K562 (cell line): ENCODE measurements around the gene NSMCE1. TPM values are rescaled to one million over a fixed set of nuclear protein-coding genes. Genes with fewer than 3 reads are reported as not detected.

ENCODE experiments used
- ATAC-seq: fragments of 200-7000 bp; cut with Tn5 transposase; 3 replicates; pipeline ENCODE4 v1.9.1; 2020; ENCODE audit warnings: moderate library complexity
- BruUV-seq: library from RNA; stranded (reverse); fragments of 400-500 nt; replicated peaks from 2 replicates; lab custom pipeline; 2021; lab: Mats Ljungman, UMichigan
- CTCF ChIA-PET: fragments of 300-600 bp; formaldehyde crosslinking; extraction: SDS; loops from one replicate; lab custom pipeline; 2021; ENCODE audit warnings: low intra/inter-chr PET ratio; lab: Yijun Ruan, JAX
- POLR2A ChIA-PET: fragments of 300-600, 350-650 bp; sonication (Branson Sonifier 250); formaldehyde crosslinking; extraction: SDS; loops from one replicate; lab custom pipeline; 2021; ENCODE audit warnings: antibody characterized with exemption, inconsistent platforms; lab: Yijun Ruan, JAX
- DNase-seq, 4 experiments: peaks; one replicate each; pipeline versions ENCODE4 v3.0.0 to v3.0.0-alpha.2; 2011 to 2018; ENCODE audit warnings: low spot score in 3 of 4, mixed read lengths in 3 of 4; ENCODE audit errors: extremely low read depth in 1 of 4
- FAIRE-seq: peaks from 2 replicates; lab custom pipeline; 2011; peaks lifted over from hg19 to GRCh38; lab: Jason Lieb, UNC
- H2AFZ ChIP-seq: 2 replicates; pipeline ENCODE4 v1.6.0; 2011; ENCODE audit warnings: low read depth, low read length, control low read depth, inconsistent platforms
- H3K27ac ChIP-seq: fragments of 200-600 bp; 3 replicates; pipeline ENCODE4 v1.8.0; 2011; ENCODE audit warnings: low read depth, mild to moderate bottlenecking, control low read depth, inconsistent platforms, low read length, moderate library complexity, mixed read lengths; ENCODE audit errors: extremely low read depth
- H3K27me3 ChIP-seq, 2 experiments: fragments of 300-600 bp in 1 of 2; 2 replicates in 1 of 2; 3 replicates in 1 of 2; pipeline versions ENCODE4 v1.6.0 to v1.8.0; 2011; ENCODE audit warnings: inconsistent platforms in 2 of 2, low read length in 2 of 2, mild to moderate bottlenecking in 1 of 2, mixed read lengths in 1 of 2, moderate library complexity in 1 of 2; ENCODE audit not compliant: control insufficient read depth in 2 of 2, insufficient read depth in 2 of 2
- H3K36me3 ChIP-seq: fragments of 300-600 bp; 3 replicates; pipeline ENCODE4 v1.8.0; 2011; ENCODE audit warnings: mild to moderate bottlenecking, low read length, inconsistent platforms; ENCODE audit not compliant: control insufficient read depth, insufficient read depth
- H3K4me1 ChIP-seq, 2 experiments: fragments of 200-600 bp in 1 of 2; replicated peaks in 1 of 2; 2 replicates in 1 of 2; 3 replicates in 1 of 2; pipeline versions ENCODE4 v1.5.1 to v1.8.0; 2011; ENCODE audit warnings: inconsistent platforms in 2 of 2, low read length in 2 of 2, mild to moderate bottlenecking in 1 of 2, mixed read lengths in 1 of 2, moderate library complexity in 1 of 2; ENCODE audit not compliant: control insufficient read depth in 2 of 2, insufficient read depth in 2 of 2
- H3K4me2 ChIP-seq: 2 replicates; pipeline ENCODE4 v1.6.1; 2011; ENCODE audit warnings: low read length, control low read depth, inconsistent platforms, mixed read lengths; ENCODE audit not compliant: insufficient read depth
- H3K4me3 ChIP-seq: fragments of 200-600 bp; sonication (generic), shearing (Covaris generic); 2 replicates; pipeline ENCODE4 v1.5.1; 2016; ENCODE audit warnings: control low read depth, inconsistent platforms
- H3K79me2 ChIP-seq: fragments of 200-600 bp; 3 replicates; pipeline ENCODE4 v1.8.0; 2011; ENCODE audit warnings: low read length, inconsistent platforms; ENCODE audit not compliant: control insufficient read depth, insufficient read depth
- H3K9ac ChIP-seq, 2 experiments: 2 replicates each; pipeline versions ENCODE4 v1.6.0 to v1.6.1; 2011; ENCODE audit warnings: low read depth in 2 of 2, low read length in 2 of 2, control low read depth in 1 of 2, inconsistent platforms in 1 of 2, mild to moderate bottlenecking in 1 of 2, mixed read lengths in 1 of 2; ENCODE audit not compliant: insufficient read depth in 1 of 2
- H3K9me1 ChIP-seq: one replicate; pipeline ENCODE4 v1.6.0; 2011; ENCODE audit warnings: inconsistent platforms, mild to moderate bottlenecking, low read length, moderate library complexity; ENCODE audit not compliant: control insufficient read depth, insufficient read depth
- H3K9me3 ChIP-seq: replicated peaks from 2 replicates; pipeline ENCODE4 v1.5.1; 2011; ENCODE audit warnings: low read depth, low read length, inconsistent platforms; ENCODE audit not compliant: control insufficient read depth, insufficient read depth
- H4K20me1 ChIP-seq: replicated peaks from 2 replicates; pipeline ENCODE4 v1.6.1; 2011; ENCODE audit warnings: low read length, inconsistent platforms, mixed read lengths; ENCODE audit not compliant: control insufficient read depth, insufficient read depth
- CBFA2T3 ChIP-seq: fragments of 450-650 bp; IDR thresholded peaks from 2 replicates; pipeline ENCODE4 v1.6.1; 2017
- CEBPB ChIP-seq: fragments of 450-650 bp; IDR thresholded peaks from 2 replicates; pipeline ENCODE4 v1.6.1; 2016; ENCODE audit warnings: missing genetic modification characterization, missing compliant biosample characterization
- NR4A1 ChIP-seq, 2 experiments: fragments of 250-450 bp in 1 of 2; fragments of 450-650 bp in 1 of 2; sonication (Bioruptor Pico) in 1 of 2; IDR thresholded peaks; 2 replicates each; pipeline versions ENCODE4 v1.4.0 to v1.6.1; 2016 to 2020; ENCODE audit warnings: mild to moderate bottlenecking in 2 of 2, missing compliant biosample characterization in 1 of 2, missing genetic modification characterization in 1 of 2, moderate library complexity in 1 of 2
- TCF7L2 ChIP-seq: fragments of 150-350 bp; IDR thresholded peaks from 2 replicates; pipeline ENCODE4 v1.6.1; 2016; ENCODE audit warnings: low read depth, mild to moderate bottlenecking, low read length, moderate library complexity
- ZNF121 ChIP-seq: sonication (generic); formaldehyde crosslinking; conservative IDR thresholded peaks from 2 replicates; pipeline ENCODE4 v1.8.0; 2022; ENCODE audit warnings: missing genetic modification reagents
- WGBS: fragments of 100-300 bp; shearing (Covaris generic); methylation state at CpG from one replicate; pipeline ENCODE4 v1.1.6; 2016; ENCODE audit warnings: low coverage, mixed read lengths; ENCODE audit not compliant: insufficient coverage; ENCODE audit errors: missing lambda C conversion rate; 5-methylcytosine and 5-hydroxymethylcytosine counted together
- in situ Hi-C: fragments of 300-500 bp; cut with MboI; formaldehyde crosslinking; loops from 4 replicates; pipeline ENCODE4 v1.15.0; 2018; ENCODE audit warnings: inconsistent platforms, mixed read lengths
- intact Hi-C: fragments of 100-400 bp; cut with micrococcal nuclease; formaldehyde crosslinking; loops from 2 replicates; pipeline ENCODE4 v1.14.2; 2022
- polyA plus RNA-seq, 8 experiments: library from polyadenylated mRNA; depleted of rRNA in 4 of 8; stranded (reverse) in 5 of 8; unstranded in 3 of 8; fragments of >200 nt; fragmentation: Nextera tagmentation in 2 of 8; fragmentation: Illumina TruSeq in 1 of 8; extraction: Ambion mirVana in 2 of 8; extraction: Trizol in 1 of 8; gene quantifications; 2 replicates each; pipeline versions ENCODE4 v1.2.1 to v1.2.3, GENCODE V29; 2011 to 2014; ENCODE audit warnings: inconsistent platforms in 1 of 8, missing spikeins in 1 of 8
- total RNA-seq, 7 experiments: library from RNA; depleted of rRNA in 6 of 7; stranded (reverse); fragments of >200 nt in 6 of 7; fragmentation: Illumina TruSeq in 2 of 7; extraction: Trizol in 2 of 7; gene quantifications; 2 replicates each; pipeline versions ENCODE4 v1.2.1 to v1.2.3, GENCODE V29; 2011 to 2021; ENCODE audit warnings: low replicate concordance in 1 of 7

The NSMCE1 gene
- total and polyA plus RNA-seq, 9 of the 15 experiments (the other 6 are each of a cell fraction or from before 2014, with no cell fraction given) = 52.1 to 163 (median 61.5) TPM

DNA sequence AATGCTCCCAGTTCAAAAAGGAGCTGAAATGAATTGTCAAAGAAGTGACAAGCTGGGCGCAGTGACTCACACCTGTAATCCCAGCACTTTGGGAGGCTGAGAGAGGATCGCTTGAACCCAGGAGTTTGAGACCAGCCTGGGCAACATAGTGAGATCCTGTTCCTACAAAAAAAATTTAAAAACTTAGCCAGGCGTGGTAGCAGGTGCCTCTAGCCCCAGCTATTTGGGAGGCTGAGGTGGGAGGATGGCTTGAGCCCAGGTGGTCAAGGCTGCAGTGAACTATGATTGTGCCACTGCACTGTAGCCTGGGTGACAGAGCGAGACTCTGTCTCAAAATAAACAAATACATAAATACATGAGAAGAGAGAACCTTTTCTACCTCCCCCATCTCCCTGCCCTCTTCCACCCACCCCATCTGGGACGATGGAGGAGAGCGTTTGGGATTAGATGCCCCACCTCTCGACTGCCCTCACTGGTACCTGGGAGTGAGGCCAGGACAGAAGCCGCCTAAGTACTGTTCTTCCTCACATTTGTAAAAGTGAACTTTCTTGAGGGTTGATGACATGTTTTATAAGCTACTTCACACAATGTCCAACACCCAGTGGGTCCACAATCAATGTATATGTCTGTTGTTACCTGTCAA is 47.6 kb upstream of the NSMCE1 start:
- intact Hi-C loops (no loop called here), in situ Hi-C loops (no loop called here)
- DNase-seq = no peak
- no TSS peak for BruUV-seq
- Histone ChIP-seq H3K4me3 (no peak overlapping the region), H3K79me2 (no peaks in the 10 kb centered on the region), H3K27ac (no peak overlapping the region), H3K4me2 (no peak overlapping the region), H3K9me1 (no peaks in the 10 kb centered on the region), H3K4me1 (peaks cover 4 to 14% of the 10 kb centered on the region in 2 experiments; a peak in 4 of 5 replicates), H4K20me1 (peaks cover 7% of the 10 kb centered on the region; the same call in 1 of the 2 replicates), H2AFZ (no peak overlapping the region), H3K9ac (no peak overlapping the region), H3K36me3 (no peaks in the 10 kb centered on the region), H3K9me3 (no peaks in the 10 kb centered on the region), H3K27me3 (peaks cover 13 to 50% of the 10 kb centered on the region in 2 experiments; a peak in 4 of 5 replicates)
- ChIA-PET POLR2A (no interaction called here), CTCF (no interaction called here)
- TF ChIP-seq TCF7L2 (no peak), ZNF121 (CRISPR knock-in tag) (peak; percentile 76)
- FAIRE-seq = no peak
- WGBS = 9% methylated on average over 8 of the region's 8 CpGs
- ATAC-seq = no peak

DNA sequence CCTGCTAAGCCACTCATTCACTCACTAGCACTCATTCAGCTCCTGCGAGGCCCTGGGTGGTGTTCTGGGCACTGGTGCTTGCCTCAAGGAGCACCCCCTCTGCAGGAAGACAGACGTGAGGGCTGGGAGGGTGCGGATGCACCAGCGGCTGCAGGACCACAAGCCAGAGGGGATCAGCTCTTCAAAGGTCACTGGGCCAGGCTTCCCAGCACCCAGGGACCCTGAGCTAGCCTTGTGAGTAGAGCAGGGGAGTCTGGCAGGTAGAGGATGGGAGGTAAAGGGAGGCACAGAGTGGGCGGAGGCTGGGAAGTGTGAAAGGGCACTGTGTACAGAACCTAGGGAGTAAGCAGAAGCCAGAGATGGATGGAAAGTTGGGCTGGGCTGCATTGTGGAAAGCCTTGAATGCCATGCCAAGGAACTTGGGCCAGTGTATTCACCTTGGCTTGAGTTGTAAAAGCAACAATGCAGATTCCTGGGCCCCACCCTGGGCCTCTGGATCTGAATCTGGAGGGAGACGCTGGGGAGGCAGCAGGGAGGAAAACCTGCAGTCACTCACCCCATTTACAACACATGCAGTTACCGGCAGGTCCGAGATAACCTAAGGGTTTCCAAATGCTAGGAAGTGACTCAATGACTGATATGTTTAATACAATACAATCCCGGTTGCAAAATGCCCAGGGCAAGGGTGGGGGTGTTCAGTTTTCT is 46.9 kb upstream of the NSMCE1 start:
- H3K4me1 ChIP-seq = peaks cover 4 to 14% of the 10 kb centered on the region in 2 experiments; a peak in 4 of 5 replicates
- TSS peak; percentile 30 for BruUV-seq
- no peak for ATAC-seq
- 12% methylated on average over 9 of the region's 9 CpGs for WGBS
- H3K27me3 ChIP-seq = peaks cover 17 to 54% of the 10 kb centered on the region in 2 experiments; a peak in 4 of 5 replicates
- H3K4me2 ChIP-seq = no peak overlapping the region
- no peaks in the 10 kb centered on the region for H3K79me2 ChIP-seq
- intact Hi-C loops = no loop called here
- H3K36me3 ChIP-seq = no peaks in the 10 kb centered on the region
- H4K20me1 ChIP-seq = peaks cover 7% of the 10 kb centered on the region; the same call in 1 of the 2 replicates
- no peaks in the 10 kb centered on the region for H3K9me1 ChIP-seq
- peak in 1 of 4 experiments; percentile 13 for DNase-seq
- H3K4me3 ChIP-seq = no peak overlapping the region
- H3K9ac ChIP-seq = no peak overlapping the region
- ChIA-PET CTCF (no interaction called here), POLR2A (no interaction called here)
- FAIRE-seq = no peak
- no peaks in the 10 kb centered on the region for H3K9me3 ChIP-seq
- TF ChIP-seq CBFA2T3 (peak; percentile 36; the same call in 1 of the 2 replicates), CEBPB (tag) (peak; percentile 79), NR4A1 (CRISPR knock-in tag; IDR thresholded peaks at IDR 0.05) (no peak), NR4A1 (tag; IDR thresholded peaks at IDR 0.05) (no peak)
- H2AFZ ChIP-seq = no peak overlapping the region
- in situ Hi-C loops = no loop called here
- no peak overlapping the region for H3K27ac ChIP-seq
